BLaER1 (cell line): ENCODE data around the gene SIAH1.
"Not testable (repeated sequence)": the region's sequence is repeated elsewhere in the genome, so short reads cannot be mapped to it uniquely, and the experiment has no call there.

Source experiments
- H3K27ac ChIP-seq: shearing (Covaris generic); formaldehyde crosslinking; 2 replicates; pipeline ENCODE4 v1.8.1; 2022
- H3K27me3 ChIP-seq: shearing (Covaris generic); formaldehyde crosslinking; 2 replicates; pipeline ENCODE4 v1.8.1; 2022
- H3K36me3 ChIP-seq: shearing (Covaris generic); formaldehyde crosslinking; 2 replicates; pipeline ENCODE4 v1.8.1; 2022
- H3K4me1 ChIP-seq: shearing (Covaris generic); formaldehyde crosslinking; 2 replicates; pipeline ENCODE4 v1.8.1; 2022
- H3K4me2 ChIP-seq: shearing (Covaris generic); formaldehyde crosslinking; 2 replicates; pipeline ENCODE4 v1.8.1; 2022
- H3K4me3 ChIP-seq: shearing (Covaris generic); formaldehyde crosslinking; 2 replicates; pipeline ENCODE4 v1.8.1; 2022
- H3K9ac ChIP-seq: shearing (Covaris generic); formaldehyde crosslinking; 2 replicates; pipeline ENCODE4 v1.8.1; 2022
- H3K9me3 ChIP-seq: shearing (Covaris generic); formaldehyde crosslinking; 2 replicates; pipeline ENCODE4 v1.8.1; 2022
- H4K20me1 ChIP-seq: shearing (Covaris generic); formaldehyde crosslinking; 2 replicates; pipeline ENCODE4 v1.8.1; 2022
- Cebpa-rat ChIP-seq: shearing (Covaris generic); IDR thresholded peaks from 2 replicates; pipeline ENCODE4 v1.8.1; 2022

Gene SIAH1

GRCh38 chr16:48378836-48379235 lies 6.4 kb downstream of the SIAH1 start:
- Histone ChIP-seq H3K9me3 (peaks cover 10% of the 10 kb centered on the region), H3K27ac (no peak overlapping the region), H3K9ac (no peak overlapping the region; the same call in 1 of the 2 replicates), H3K4me2 (peak overlapping the region; percentile 30), H3K4me1 (peaks cover 87% of the 10 kb centered on the region), H3K36me3 (peaks cover 10% of the 10 kb centered on the region; the same call in 1 of the 2 replicates), H3K27me3 (no peaks in the 10 kb centered on the region), H4K20me1 (peaks cover 100% of the 10 kb centered on the region), H3K4me3 (no peak overlapping the region)
- no peak for TF ChIP-seq Cebpa-rat

- H3K36me3 ChIP-seq: peaks cover 10% of the 10 kb centered on the region; the same call in 1 of the 2 replicates
- H3K27me3 ChIP-seq: no peaks in the 10 kb centered on the region
- H3K4me1 ChIP-seq: peaks cover 90% of the 10 kb centered on the region
- peaks cover 10% of the 10 kb centered on the region for H3K9me3 ChIP-seq
- peaks cover 100% of the 10 kb centered on the region for H4K20me1 ChIP-seq
- peak overlapping the region; percentile 30; the same call in 1 of the 2 replicates for H3K4me2 ChIP-seq
- H3K27ac ChIP-seq: no peak overlapping the region
- no peak overlapping the region for H3K4me3 ChIP-seq
- no peak overlapping the region for H3K9ac ChIP-seq
- TF ChIP-seq Cebpa-rat: no peak
These were observed 6.9 kb downstream of the SIAH1 start for GRCh38 chr16:48378276-48378675.

- H3K9me3 ChIP-seq, H3K4me3 ChIP-seq, H3K27me3 ChIP-seq, H3K27ac ChIP-seq, H3K9ac ChIP-seq, H3K36me3 ChIP-seq: not testable (repeated sequence)
- H4K20me1 ChIP-seq: peaks cover 100% of the 10 kb centered on the region
- H3K4me2 ChIP-seq: peak overlapping the region; percentile 24; the same call in 1 of the 2 replicates
- peaks cover 80% of the 10 kb centered on the region for H3K4me1 ChIP-seq
These were observed 7.9 kb downstream of the SIAH1 start for GRCh38 chr16:48377301-48377700.

- Histone ChIP-seq H3K9me3 (no peaks in the 10 kb centered on the region), H4K20me1 (peaks cover 100% of the 10 kb centered on the region), H3K27me3 (no peaks in the 10 kb centered on the region), H3K4me1 (peaks cover 60% of the 10 kb centered on the region), H3K4me3 (no peak overlapping the region), H3K36me3 (peaks cover 12% of the 10 kb centered on the region; the same call in 1 of the 2 replicates), H3K9ac (no peak overlapping the region), H3K4me2 (no peak overlapping the region), H3K27ac (no peak overlapping the region)
- no peak for TF ChIP-seq Cebpa-rat
These were observed 11.0 kb downstream of the SIAH1 start for GRCh38 chr16:48374255-48374654.

- H3K36me3 ChIP-seq: peaks cover 12% of the 10 kb centered on the region; the same call in 1 of the 2 replicates
- no peak overlapping the region for H3K4me2 ChIP-seq
- peaks cover 52% of the 10 kb centered on the region for H3K4me1 ChIP-seq
- H3K4me3 ChIP-seq: no peak overlapping the region
- no peak for TF ChIP-seq Cebpa-rat
- no peaks in the 10 kb centered on the region for H3K27me3 ChIP-seq
- no peak overlapping the region for H3K9ac ChIP-seq
- no peak overlapping the region for H3K27ac ChIP-seq
- peaks cover 100% of the 10 kb centered on the region for H4K20me1 ChIP-seq
- H3K9me3 ChIP-seq: no peaks in the 10 kb centered on the region
These were observed 11.8 kb downstream of the SIAH1 start for GRCh38 chr16:48373258-48374029.

GRCh38 chr16:48372744-48373143 lies 12.5 kb downstream of the SIAH1 start:
- no peak overlapping the region for H3K4me2 ChIP-seq
- H3K4me1 ChIP-seq: peaks cover 52% of the 10 kb centered on the region
- peaks cover 100% of the 10 kb centered on the region for H4K20me1 ChIP-seq
- no peaks in the 10 kb centered on the region for H3K27me3 ChIP-seq
- no peak for TF ChIP-seq Cebpa-rat
- peaks cover 12% of the 10 kb centered on the region; the same call in 1 of the 2 replicates for H3K36me3 ChIP-seq
- H3K27ac ChIP-seq: no peak overlapping the region
- H3K9ac ChIP-seq: no peak overlapping the region
- H3K4me3 ChIP-seq: no peak overlapping the region
- no peaks in the 10 kb centered on the region for H3K9me3 ChIP-seq

DNA sequence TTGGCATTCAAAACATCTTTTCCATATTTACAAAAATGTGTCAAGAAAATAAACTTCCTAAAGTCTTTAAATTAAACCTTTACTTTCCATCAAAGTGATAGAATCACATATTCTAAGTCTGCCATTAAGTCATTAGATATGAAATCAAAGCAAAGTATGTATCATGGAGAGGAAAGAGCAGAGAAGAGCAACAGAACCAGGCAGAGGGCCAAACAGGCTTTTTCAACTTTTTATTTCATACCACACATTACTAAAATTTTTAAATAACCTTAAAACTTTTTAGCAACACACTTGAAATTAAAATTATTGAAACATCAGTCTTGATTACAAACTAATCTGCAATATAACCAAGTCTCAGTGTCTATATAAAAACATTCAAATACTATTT lies 13.8 kb downstream of the SIAH1 start:
- peaks cover 52% of the 10 kb centered on the region for H3K4me1 ChIP-seq
- H3K9ac ChIP-seq: no peak overlapping the region
- H3K4me3 ChIP-seq: no peak overlapping the region
- no peaks in the 10 kb centered on the region for H3K9me3 ChIP-seq
- no peak for TF ChIP-seq Cebpa-rat
- peaks cover 100% of the 10 kb centered on the region for H4K20me1 ChIP-seq
- no peak overlapping the region for H3K4me2 ChIP-seq
- H3K27ac ChIP-seq: no peak overlapping the region
- no peaks in the 10 kb centered on the region for H3K27me3 ChIP-seq
- H3K36me3 ChIP-seq: peaks cover 12% of the 10 kb centered on the region; the same call in 1 of the 2 replicates

GRCh38 chr16:48370668-48371392 lies 14.4 kb downstream of the SIAH1 start:
- peaks cover 12% of the 10 kb centered on the region; the same call in 1 of the 2 replicates for H3K36me3 ChIP-seq
- not testable (repeated sequence) for H3K27me3 ChIP-seq, H3K4me2 ChIP-seq, H3K9me3 ChIP-seq, H3K9ac ChIP-seq, H3K27ac ChIP-seq, H3K4me3 ChIP-seq
- H3K4me1 ChIP-seq: peaks cover 51% of the 10 kb centered on the region
- peaks cover 100% of the 10 kb centered on the region for H4K20me1 ChIP-seq

DNA sequence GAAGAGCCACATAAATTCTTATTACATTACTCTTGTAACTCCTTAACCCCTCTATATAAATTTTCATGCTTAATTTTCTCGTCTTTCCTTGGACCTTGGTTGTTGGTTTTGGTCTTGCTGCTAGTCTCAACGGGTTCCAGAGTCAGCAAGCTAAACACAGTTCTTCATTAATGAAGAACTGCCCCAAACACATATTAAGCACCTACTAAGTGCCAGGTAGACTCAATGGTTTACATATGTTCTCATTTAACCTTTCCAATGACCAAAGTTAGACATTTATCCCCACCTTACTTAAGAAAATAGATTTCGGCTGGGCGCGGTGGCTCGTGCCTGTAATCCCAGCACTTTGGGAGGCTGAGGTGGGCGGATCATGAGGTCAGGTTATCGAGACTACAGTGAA lies 15.0 kb downstream of the SIAH1 start:
- TF ChIP-seq Cebpa-rat: no peak
- H3K36me3 ChIP-seq: peaks cover 17% of the 10 kb centered on the region
- H3K4me2 ChIP-seq: no peak overlapping the region
- H3K9ac ChIP-seq: no peak overlapping the region
- H3K27me3 ChIP-seq: no peaks in the 10 kb centered on the region
- no peaks in the 10 kb centered on the region for H3K9me3 ChIP-seq
- H3K27ac ChIP-seq: no peak overlapping the region
- H4K20me1 ChIP-seq: peaks cover 100% of the 10 kb centered on the region
- H3K4me1 ChIP-seq: peaks cover 51% of the 10 kb centered on the region
- H3K4me3 ChIP-seq: no peak overlapping the region

- H3K27ac ChIP-seq: no peak overlapping the region
- H3K36me3 ChIP-seq: peaks cover 22% of the 10 kb centered on the region
- H3K27me3 ChIP-seq: no peaks in the 10 kb centered on the region
- H3K4me3 ChIP-seq: no peak overlapping the region
- H3K4me1 ChIP-seq: peaks cover 50% of the 10 kb centered on the region
- TF ChIP-seq Cebpa-rat: no peak
- H3K9me3 ChIP-seq: no peaks in the 10 kb centered on the region
- no peak overlapping the region for H3K9ac ChIP-seq
- H4K20me1 ChIP-seq: peaks cover 100% of the 10 kb centered on the region
- H3K4me2 ChIP-seq: no peak overlapping the region
These were observed 15.4 kb downstream of the SIAH1 start for GRCh38 chr16:48369765-48370164.
